HG03159 (cell line): ENCODE measurements around the gene RANBP9.

Experiments used
- ATAC-seq: cut with Tn5 transposase; IDR thresholded peaks from one replicate; pipeline ENCODE4 v1.9.1; 2021; ENCODE audit warnings: mild to moderate bottlenecking, moderate library complexity; ENCODE audit not compliant: unreplicated experiment

Gene RANBP9

GRCh38 chr6:13572951-13573654, 138.5 kb downstream of the RANBP9 start:
- ATAC-seq = no peak

GRCh38 chr6:13572240-13572639, 139.4 kb downstream of the RANBP9 start:
- no peak for ATAC-seq
